Measurements from ENCODE around the gene FBXO46. TPM values are rescaled to one million over a fixed set of nuclear protein-coding genes. Genes with fewer than 3 reads are reported as not detected.
"Not testable (repeated sequence)": the region's sequence is repeated elsewhere in the genome, so short reads cannot be mapped to it uniquely, and the experiment has no call there.

FBXO46 gene
- total RNA-seq, 4 donors from 2014 or later: 13.7 to 22.3 (median 17.4) TPM

- Histone ChIP-seq H3K27me3 (no peaks in the 10 kb centered on the region), H3K9me3 (no peaks in the 10 kb centered on the region), H3K27ac (no peak overlapping the region), H3K4me1 (no peaks in the 10 kb centered on the region), H3K4me3 (replicated peaks in 1 of 3) (no peak overlapping the region), H3K36me3 (no peaks in the 10 kb centered on the region)
- 66 to 87% methylated on average over 3 to 4 of the region's 6 CpGs for whole genome bisulfite sequencing, 2 donors
- no peak for DNase-seq
- intact Hi-C loops (cut with DNase I): no loop called here
- TF ChIP-seq CTCF (IDR thresholded peaks at IDR 0.05) (no peak), POLR2A (IDR thresholded peaks at IDR 0.05) (no peak)
Observed at GRCh38 chr19:45753548-45753947, 22.9 kb upstream of the FBXO46 start.

GRCh38 chr19:45752639-45753038 is 21.9 kb upstream of the FBXO46 start:
- Histone ChIP-seq H3K9me3 (no peaks in the 10 kb centered on the region), H3K27me3 (no peaks in the 10 kb centered on the region), H3K36me3 (no peaks in the 10 kb centered on the region), H3K4me3 (replicated peaks in 1 of 3) (no peak overlapping the region), H3K27ac (no peak overlapping the region), H3K4me1 (no peaks in the 10 kb centered on the region)
- TF ChIP-seq CTCF (IDR thresholded peaks at IDR 0.05): no peak
- no peak for TF ChIP-seq POLR2A (IDR thresholded peaks at IDR 0.05)
- DNase-seq: no peak
- WGBS, 2 donors: 95 to 96% methylated on average over 12 of the region's 12 CpGs
- intact Hi-C loops (cut with DNase I): no loop called here

- H3K27me3 ChIP-seq; H3K4me3 ChIP-seq (replicated peaks in 1 of 3); intact Hi-C loops (cut with DNase I); H3K4me1 ChIP-seq; H3K9me3 ChIP-seq; H3K27ac ChIP-seq; DNase-seq; H3K36me3 ChIP-seq: not testable (repeated sequence)
- WGBS, 2 donors: 91 to 92% methylated on average over 10 of the region's 10 CpGs
Observed at GRCh38 chr19:45751483-45751882, 20.8 kb upstream of the FBXO46 start.

GRCh38 chr19:45747513-45747912 is 16.8 kb upstream of the FBXO46 start:
- H3K27ac ChIP-seq: no peak overlapping the region
- H3K4me1 ChIP-seq: no peaks in the 10 kb centered on the region
- intact Hi-C loops (cut with DNase I): no loop called here

GRCh38 chr19:45746866-45747265 is 16.2 kb upstream of the FBXO46 start:
- no peak for DNase-seq
- H3K4me3 ChIP-seq (replicated peaks in 1 of 3): no peak overlapping the region
- H3K9me3 ChIP-seq: no peaks in the 10 kb centered on the region
- TF ChIP-seq CTCF (IDR thresholded peaks at IDR 0.05): no peak
- no peaks in the 10 kb centered on the region for H3K27me3 ChIP-seq
- no peaks in the 10 kb centered on the region for H3K36me3 ChIP-seq
- no peak overlapping the region for H3K27ac ChIP-seq
- WGBS, 2 donors: 69 to 76% methylated on average over 4 to 5 of the region's 5 CpGs
- no peaks in the 10 kb centered on the region for H3K4me1 ChIP-seq
- intact Hi-C loops (cut with DNase I): no loop called here

More at GRCh38 chr19:45747513-45747912, 16.8 kb upstream of the FBXO46 start:
- no peaks in the 10 kb centered on the region for H3K27me3 ChIP-seq
- H3K9me3 ChIP-seq: no peaks in the 10 kb centered on the region
- WGBS, 2 donors: 80 to 93% methylated on average over 5 of the region's 5 CpGs
- no peaks in the 10 kb centered on the region for H3K36me3 ChIP-seq
- no peak overlapping the region for H3K4me3 ChIP-seq (replicated peaks in 1 of 3)
- TF ChIP-seq POLR2A (IDR thresholded peaks at IDR 0.05): no peak
- TF ChIP-seq CTCF (IDR thresholded peaks at IDR 0.05): no peak
- DNase-seq: no peak

GRCh38 chr19:45745606-45746005 is 14.9 kb upstream of the FBXO46 start:
- 83 to 85% methylated on average over 6 of the region's 6 CpGs for WGBS, 2 donors

More at GRCh38 chr19:45745606-45746005, 14.9 kb upstream of the FBXO46 start:
- H3K4me1 ChIP-seq: no peaks in the 10 kb centered on the region
- no peak overlapping the region for H3K4me3 ChIP-seq (replicated peaks in 1 of 3)
- intact Hi-C loops (cut with DNase I): no loop called here
- H3K36me3 ChIP-seq: no peaks in the 10 kb centered on the region
- H3K27me3 ChIP-seq: no peaks in the 10 kb centered on the region
- no peaks in the 10 kb centered on the region for H3K9me3 ChIP-seq
- no peak for DNase-seq
- TF ChIP-seq POLR2A (IDR thresholded peaks at IDR 0.05) (no peak), CTCF (IDR thresholded peaks at IDR 0.05) (no peak)
- no peak overlapping the region for H3K27ac ChIP-seq

Data from thyroid gland (tissue), 4 donors.